ENCODE data around the gene REST. TPM values are rescaled to one million over a fixed set of nuclear protein-coding genes. Genes with fewer than 3 reads are reported as not detected.

Gene REST
- total RNA-seq, 5 donors from 2014 or later (not counting 1 experiment from before 2014, with no cell fraction given), result 57.0 to 72.1 (median 67.4) TPM

DNA sequence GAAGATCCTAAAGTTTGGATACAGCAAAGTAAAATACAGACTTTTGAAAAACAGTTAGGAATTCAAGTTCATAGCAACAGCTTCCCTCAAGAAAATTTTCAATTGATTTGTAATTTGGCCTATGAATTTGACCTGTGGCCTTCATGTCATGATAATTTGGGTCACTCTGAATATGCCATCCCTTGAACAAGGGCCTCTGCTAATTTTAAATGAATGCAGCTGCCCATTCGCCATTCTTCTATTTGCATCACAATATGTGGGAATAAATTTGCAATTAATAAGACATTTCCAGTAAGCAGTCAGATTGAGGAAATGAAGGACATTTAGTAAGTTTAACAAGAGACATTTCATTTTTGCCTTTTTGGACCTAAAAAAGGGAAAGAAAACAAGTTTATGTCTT lies 1.9 kb upstream of the REST start:
- no peaks in the 10 kb centered on the region for H3K36me3 ChIP-seq (ENCODE audit: control insufficient read depth in 2 of 2, extremely low read depth in 1 of 2, insufficient read depth in 1 of 2, low read length in 1 of 2)
- no peaks in the 10 kb centered on the region for H3K9me3 ChIP-seq
- H3K4me3 ChIP-seq (ENCODE audit: control insufficient read depth in 1 of 2, extremely low read depth in 1 of 2, low read length in 1 of 2), result no peak overlapping the region
- peaks cover 0 to 2% of the 10 kb centered on the region in 2 donors for H3K27me3 Mint-ChIP-seq
- H3K4me1 Mint-ChIP-seq, result peaks cover 26 to 32% (median 31%) of the 10 kb centered on the region in 3 donors
- peaks cover 0 to 1% of the 10 kb centered on the region in 2 experiments for H3K27me3 ChIP-seq (replicated peaks in 1 of 2; ENCODE audit: control insufficient read depth in 2 of 2, extremely low read depth in 1 of 2, insufficient read depth in 2 of 2, low read length in 1 of 2)
- CTCF ChIA-PET, result interaction anchor here in 1 of 2 donors (4.2 kb wide), 1 partner anchor 72 kb away, joined by 22 read pairs; the partner anchor contains the start of gene NOA1
- peaks cover 15 to 19% of the 10 kb centered on the region in 2 experiments for H3K4me1 ChIP-seq (ENCODE audit: control insufficient read depth in 1 of 2, extremely low read depth in 1 of 2, insufficient read depth in 2 of 2, low read length in 2 of 2)
- DNase-seq, result no peak
- WGBS (ENCODE audit: insufficient coverage), result no CpG with 5 or more reads among the region's 1 CpG
- POLR2A ChIA-PET, result interaction anchor here in 1 of 2 donors (2.3 kb wide), 1 partner anchor 72 kb away, joined by 26 read pairs; the partner anchor contains the start of genes NOA1 and POLR2B
- no peak overlapping the region for H3K27ac Mint-ChIP-seq
- no peak overlapping the region for H3K27ac ChIP-seq (ENCODE audit: low read length)
- H3K36me3 Mint-ChIP-seq, result peaks cover 3% of the 10 kb centered on the region
- no peak overlapping the region for H3K4me3 Mint-ChIP-seq
- ATAC-seq (replicated peaks in 1 of 4), result no peak
- no peaks in the 10 kb centered on the region for H3K9me3 Mint-ChIP-seq

DNA sequence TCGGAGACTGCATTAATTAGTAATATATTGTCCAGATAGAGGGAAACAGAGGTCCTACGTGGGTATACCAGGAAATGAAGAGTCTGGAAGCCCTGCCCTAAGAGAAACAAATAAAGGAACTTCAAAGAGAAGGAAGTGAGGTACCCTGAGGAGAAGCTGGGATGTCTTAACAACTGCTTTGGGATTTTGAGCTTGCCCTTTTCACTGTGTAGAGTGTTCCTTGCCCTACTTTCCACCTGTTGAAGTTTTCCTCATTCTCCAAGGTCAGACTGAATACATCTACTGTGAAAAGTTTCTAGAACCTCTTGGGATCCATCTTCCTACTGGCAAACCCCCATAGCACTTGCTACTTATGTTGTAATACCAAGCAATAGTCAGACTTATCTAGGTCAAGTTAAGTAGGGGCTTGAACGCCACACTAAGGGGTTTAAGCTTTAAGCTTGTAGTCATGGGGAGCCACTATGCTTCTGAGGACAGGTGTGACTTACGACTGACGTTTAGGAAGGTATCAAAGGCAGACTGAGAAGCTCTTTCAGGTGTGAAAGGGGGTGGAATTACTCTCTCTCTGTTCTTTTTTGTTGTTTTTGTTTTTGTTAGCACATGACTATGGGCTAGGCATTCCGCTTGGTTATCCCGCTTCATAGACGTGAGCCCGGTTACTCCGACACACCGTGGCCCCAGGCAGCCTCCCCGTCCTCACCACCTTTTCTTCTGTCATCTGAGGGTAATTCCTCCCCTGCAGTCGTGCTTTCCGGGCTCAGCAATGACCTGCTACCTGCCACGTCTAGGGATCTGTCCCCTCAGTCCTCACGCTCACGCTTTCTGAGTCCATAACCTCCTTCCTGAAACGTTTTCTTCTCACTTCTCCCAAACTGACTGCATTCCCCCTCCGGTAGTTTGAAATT lies 959 bp upstream of the REST start:
- Mint-ChIP-seq H3K36me3 (peaks cover 8% of the 10 kb centered on the region), H3K4me3 (peak overlapping the region; percentile 84 to 93 (median 84)), H3K4me1 (peaks cover 36 to 41% (median 40%) of the 10 kb centered on the region in 3 donors), H3K9me3 (no peaks in the 10 kb centered on the region), H3K27me3 (no peaks in the 10 kb centered on the region), H3K27ac (peak overlapping the region; percentile 89 to 95)
- ATAC-seq (replicated peaks in 1 of 4), result no peak
- peaks cover 3 to 4% of the 10 kb centered on the region in 2 donors for H3K36me3 ChIP-seq (ENCODE audit: control insufficient read depth in 2 of 2, extremely low read depth in 1 of 2, insufficient read depth in 1 of 2, low read length in 1 of 2)
- DNase-seq, result peak in 18 of 35 experiments; percentile 2 to 45 (median 10)
- peaks cover 23 to 26% of the 10 kb centered on the region in 2 experiments for H3K4me1 ChIP-seq (ENCODE audit: control insufficient read depth in 1 of 2, extremely low read depth in 1 of 2, insufficient read depth in 2 of 2, low read length in 2 of 2)
- POLR2A ChIA-PET, result interaction anchor here (0.6 to 2.3 kb wide), 8 partner anchors 17 to 519 kb away, joined by 3 to 26 read pairs (median 4); partner anchors contain the start of genes NOA1 (in 2 of the 2), AASDH (in 1 of the 2) and POLR2B (in 1 of the 2)
- peak overlapping the region; percentile 4 for H3K27ac ChIP-seq (ENCODE audit: low read length)
- no peaks in the 10 kb centered on the region for H3K27me3 ChIP-seq (replicated peaks in 1 of 2; ENCODE audit: control insufficient read depth in 2 of 2, extremely low read depth in 1 of 2, insufficient read depth in 2 of 2, low read length in 1 of 2)
- no peaks in the 10 kb centered on the region for H3K9me3 ChIP-seq
- peak overlapping the region; percentile 47 to 74 for H3K4me3 ChIP-seq (ENCODE audit: control insufficient read depth in 1 of 2, extremely low read depth in 1 of 2, low read length in 1 of 2)
- 39% methylated on average over 11 of the region's 19 CpGs for WGBS (ENCODE audit: insufficient coverage)
- CTCF ChIA-PET, result interaction anchor here (0.5 to 4.2 kb wide), 18 partner anchors 12 to 1510 kb away, joined by 3 to 22 read pairs (median 5); partner anchors contain the start of genes AASDH (in 2 of the 2), CEP135 (in 1 of the 2), NOA1 (in 1 of the 2) and PAICS (in 1 of the 2)

DNA sequence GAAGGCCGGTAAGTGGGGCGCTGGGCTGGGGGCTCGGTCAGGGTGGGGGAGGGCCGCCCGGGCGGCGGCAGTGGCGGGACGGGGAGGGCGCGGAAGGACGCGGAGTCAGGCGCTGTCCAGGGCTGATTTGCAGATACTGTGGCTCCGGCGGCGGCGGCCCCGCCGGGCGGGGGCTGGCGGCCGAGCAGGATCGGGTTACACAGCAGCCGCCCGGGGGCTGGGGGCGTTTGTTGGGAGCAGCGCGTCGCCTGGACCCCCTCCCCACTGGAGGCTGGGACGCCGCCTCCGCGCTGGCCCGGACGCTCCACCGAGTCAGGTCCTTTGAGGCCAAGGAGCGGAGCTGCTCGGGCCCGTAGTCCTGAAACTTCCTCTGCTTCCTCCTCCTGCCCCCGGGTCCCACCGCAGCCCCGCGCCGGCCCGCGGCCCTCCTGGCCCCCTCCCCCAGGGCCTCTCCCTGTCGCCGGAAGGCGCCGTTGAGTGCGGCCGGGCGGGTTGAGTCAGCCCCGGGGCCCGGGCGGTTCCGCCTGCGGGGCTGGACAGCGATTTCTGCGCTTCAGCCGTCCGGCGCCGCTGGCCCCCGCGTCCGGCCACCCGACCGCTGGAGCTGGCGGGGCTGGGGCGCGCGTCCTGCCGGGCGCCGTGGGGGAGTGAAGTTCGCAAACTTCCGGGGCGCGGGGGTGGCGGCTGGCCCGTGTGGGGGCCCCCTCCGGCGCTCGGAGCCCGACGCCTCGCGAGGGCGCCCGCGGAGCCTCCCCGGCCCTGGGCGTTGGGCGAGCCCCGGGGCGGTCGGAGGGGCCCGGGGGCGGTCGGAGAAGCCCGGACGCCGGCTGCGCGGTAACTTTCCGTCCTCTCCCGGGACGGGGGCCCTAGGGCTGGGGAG lies 746 bp downstream of the REST start:
- peak overlapping the region; percentile 97 for H3K4me3 Mint-ChIP-seq
- peaks cover 46 to 55% (median 51%) of the 10 kb centered on the region in 3 donors for H3K4me1 Mint-ChIP-seq
- H3K9me3 Mint-ChIP-seq, result no peaks in the 10 kb centered on the region
- DNase-seq (peak; percentile 28 to 81 (median 51)), ATAC-seq (replicated peaks in 1 of 4) (peak; percentile 68 to 75 (median 73))
- POLR2A ChIA-PET, result interaction anchor here (1.0 to 2.3 kb wide), 4 partner anchors 69 to 73 kb away, joined by 4 to 26 read pairs (median 5); partner anchors contain the start of genes NOA1 (in 2 of the 2) and POLR2B (in 1 of the 2)
- Histone ChIP-seq H3K4me3 (ENCODE audit: control insufficient read depth in 1 of 2, extremely low read depth in 1 of 2, low read length in 1 of 2) (peak overlapping the region; percentile 84 to 96), H3K27ac (ENCODE audit: low read length) (peak overlapping the region; percentile 80), H3K9me3 (no peaks in the 10 kb centered on the region), H3K27me3 (replicated peaks in 1 of 2; ENCODE audit: control insufficient read depth in 2 of 2, extremely low read depth in 1 of 2, insufficient read depth in 2 of 2, low read length in 1 of 2) (no peaks in the 10 kb centered on the region), H3K36me3 (ENCODE audit: control insufficient read depth in 2 of 2, extremely low read depth in 1 of 2, insufficient read depth in 1 of 2, low read length in 1 of 2) (peaks cover 3 to 10% of the 10 kb centered on the region in 2 donors), H3K4me1 (ENCODE audit: control insufficient read depth in 1 of 2, extremely low read depth in 1 of 2, insufficient read depth in 2 of 2, low read length in 2 of 2) (peaks cover 33 to 40% of the 10 kb centered on the region in 2 experiments)
- CTCF ChIA-PET, result interaction anchor here (0.5 to 4.2 kb wide), 9 partner anchors 9 to 960 kb away, joined by 3 to 22 read pairs (median 6); partner anchors contain the start of genes POLR2B (in 2 of the 2), AASDH (in 1 of the 2), CEP135 (in 1 of the 2) and NOA1 (in 1 of the 2)
- H3K27ac Mint-ChIP-seq, result peak overlapping the region; percentile 97 to 98
- peaks cover 8% of the 10 kb centered on the region for H3K36me3 Mint-ChIP-seq
- under 1% methylated on average over 105 of the region's 110 CpGs for WGBS (ENCODE audit: insufficient coverage)
- no peaks in the 10 kb centered on the region for H3K27me3 Mint-ChIP-seq

DNA sequence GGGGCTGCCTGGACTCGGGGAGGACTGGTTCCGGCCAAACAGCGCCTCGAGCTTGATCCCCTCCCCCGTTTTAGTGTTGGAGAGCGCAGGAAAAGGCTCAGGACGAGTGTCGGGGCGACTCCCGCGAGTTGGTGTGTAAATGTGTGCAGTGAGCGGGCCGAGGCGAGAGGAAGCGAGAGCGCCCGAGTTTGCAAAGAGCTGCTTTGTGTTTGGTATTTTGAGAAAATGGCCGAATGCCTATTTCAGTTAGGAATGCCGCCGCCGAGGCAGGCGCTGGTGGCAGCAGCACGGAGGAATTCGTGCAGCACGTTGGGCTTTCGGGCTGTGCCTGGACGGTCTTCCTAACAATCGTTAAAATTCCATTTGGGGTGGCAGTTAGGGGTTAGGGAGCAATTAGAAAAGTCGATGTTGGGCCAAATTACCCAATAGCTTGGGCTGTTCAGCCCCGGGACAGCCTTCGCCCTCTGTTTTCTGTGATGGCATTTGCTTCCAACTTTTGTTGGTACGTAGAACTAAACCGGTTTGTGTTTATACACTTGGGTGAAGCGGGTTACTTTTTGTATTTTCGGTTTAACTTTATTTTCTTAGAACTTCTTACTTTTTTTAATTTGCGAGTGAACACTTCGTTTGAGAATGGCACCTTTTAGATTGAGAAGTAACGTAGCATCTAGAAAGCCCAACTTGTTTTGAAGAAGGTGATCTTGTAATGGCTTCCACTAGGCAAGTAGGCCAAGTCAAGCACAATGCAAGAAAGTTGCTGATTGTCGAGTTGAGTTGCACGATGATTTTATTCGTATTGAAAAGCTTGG lies 1.6 kb downstream of the REST start:
- no peaks in the 10 kb centered on the region for H3K27me3 ChIP-seq (replicated peaks in 1 of 2; ENCODE audit: control insufficient read depth in 2 of 2, extremely low read depth in 1 of 2, insufficient read depth in 2 of 2, low read length in 1 of 2)
- ChIA-PET POLR2A (interaction anchor here (0.6 to 1.4 kb wide), 4 partner anchors 68 to 504 kb away, joined by 3 to 6 read pairs (median 5); partner anchors contain the start of gene NOA1 (in 2 of the 2)), CTCF (interaction anchor here (0.6 to 4.2 kb wide), 7 partner anchors 9 to 522 kb away, joined by 3 to 22 read pairs (median 6); partner anchors contain the start of genes AASDH (in 1 of the 2), NOA1 (in 1 of the 2) and POLR2B (in 1 of the 2))
- H3K4me1 Mint-ChIP-seq, result peaks cover 48 to 63% (median 59%) of the 10 kb centered on the region in 3 donors
- H3K36me3 Mint-ChIP-seq, result peaks cover 8% of the 10 kb centered on the region
- H3K9me3 Mint-ChIP-seq, result no peaks in the 10 kb centered on the region
- H3K27ac ChIP-seq (ENCODE audit: low read length), result peak overlapping the region; percentile 80
- ATAC-seq (replicated peaks in 1 of 4) (peak; percentile 6 to 33 (median 24)), DNase-seq (peak in 33 of 35 experiments; percentile 19 to 68 (median 39))
- 0% methylated on average over 26 of the region's 41 CpGs for WGBS (ENCODE audit: insufficient coverage)
- H3K27me3 Mint-ChIP-seq, result no peaks in the 10 kb centered on the region
- peaks cover 36 to 47% of the 10 kb centered on the region in 2 experiments for H3K4me1 ChIP-seq (ENCODE audit: control insufficient read depth in 1 of 2, extremely low read depth in 1 of 2, insufficient read depth in 2 of 2, low read length in 2 of 2)
- no peaks in the 10 kb centered on the region for H3K9me3 ChIP-seq
- H3K4me3 ChIP-seq (ENCODE audit: control insufficient read depth in 1 of 2, extremely low read depth in 1 of 2, low read length in 1 of 2), result peak overlapping the region; percentile 84 to 96
- H3K27ac Mint-ChIP-seq, result peak overlapping the region; percentile 97 to 98
- peak overlapping the region; percentile 97 for H3K4me3 Mint-ChIP-seq
- peaks cover 3 to 12% of the 10 kb centered on the region in 2 donors for H3K36me3 ChIP-seq (ENCODE audit: control insufficient read depth in 2 of 2, extremely low read depth in 1 of 2, insufficient read depth in 1 of 2, low read length in 1 of 2)

Measured in T-cell (primary cell).